ENCODE results near the gene ZDHHC7.

DNA sequence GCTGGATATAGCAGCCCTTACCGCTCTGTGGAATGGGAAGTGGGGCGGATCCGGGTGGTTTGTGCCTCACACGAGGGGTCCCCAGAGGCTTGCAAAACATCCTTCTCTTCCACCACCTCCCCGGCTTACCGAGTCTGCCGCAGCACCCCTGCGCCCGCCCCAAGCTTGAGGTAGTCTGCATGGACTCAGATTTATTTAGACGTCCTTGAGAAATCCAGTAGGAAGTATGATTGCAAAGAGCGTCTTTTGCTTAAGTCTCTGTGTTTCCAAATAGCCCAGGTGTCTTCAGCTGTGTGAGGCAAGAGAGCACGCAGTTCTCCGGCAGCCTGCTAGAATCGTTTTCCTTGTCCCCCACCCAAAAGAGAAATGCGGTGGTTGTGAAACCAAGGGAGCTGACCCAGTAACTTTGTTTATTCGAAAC lies 18.7 kb upstream of the ZDHHC7 start:
- TF ChIP-seq ZNF302 (tag by site-specific recombination; IDR thresholded peaks at IDR 0.05; ENCODE audit: low read depth) (no peak), ZNF121 (tag by site-specific recombination; IDR thresholded peaks at IDR 0.05) (no peak), WT1 (tag by site-specific recombination; IDR thresholded peaks at IDR 0.05) (no peak), ZNF610 (tag by site-specific recombination; IDR thresholded peaks at IDR 0.05; ENCODE audit: borderline replicate concordance) (no peak), ZNF837 (tag by site-specific recombination; IDR thresholded peaks at IDR 0.05) (no peak), ZBTB26 (tag by site-specific recombination; optimal IDR thresholded peaks at IDR 0.05) (no peak), ZBTB11 (tag by site-specific recombination; conservative IDR thresholded peaks at IDR 0.05; ENCODE audit: low read depth) (no peak), REST (tag by site-specific recombination; IDR thresholded peaks at IDR 0.05) (no peak)
- TF ChIP-seq, protein P1, sequence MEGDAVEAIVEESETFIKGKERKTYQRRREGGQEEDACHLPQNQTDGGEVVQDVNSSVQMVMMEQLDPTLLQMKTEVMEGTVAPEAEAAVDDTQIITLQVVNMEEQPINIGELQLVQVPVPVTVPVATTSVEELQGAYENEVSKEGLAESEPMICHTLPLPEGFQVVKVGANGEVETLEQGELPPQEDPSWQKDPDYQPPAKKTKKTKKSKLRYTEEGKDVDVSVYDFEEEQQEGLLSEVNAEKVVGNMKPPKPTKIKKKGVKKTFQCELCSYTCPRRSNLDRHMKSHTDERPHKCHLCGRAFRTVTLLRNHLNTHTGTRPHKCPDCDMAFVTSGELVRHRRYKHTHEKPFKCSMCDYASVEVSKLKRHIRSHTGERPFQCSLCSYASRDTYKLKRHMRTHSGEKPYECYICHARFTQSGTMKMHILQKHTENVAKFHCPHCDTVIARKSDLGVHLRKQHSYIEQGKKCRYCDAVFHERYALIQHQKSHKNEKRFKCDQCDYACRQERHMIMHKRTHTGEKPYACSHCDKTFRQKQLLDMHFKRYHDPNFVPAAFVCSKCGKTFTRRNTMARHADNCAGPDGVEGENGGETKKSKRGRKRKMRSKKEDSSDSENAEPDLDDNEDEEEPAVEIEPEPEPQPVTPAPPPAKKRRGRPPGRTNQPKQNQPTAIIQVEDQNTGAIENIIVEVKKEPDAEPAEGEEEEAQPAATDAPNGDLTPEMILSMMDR (tag by site-specific recombination; IDR thresholded peaks at IDR 0.05) = 0 out of 2 replicates have a peak, but pooled peaks have one; percentile 19
- TF ChIP-seq, protein P2, sequence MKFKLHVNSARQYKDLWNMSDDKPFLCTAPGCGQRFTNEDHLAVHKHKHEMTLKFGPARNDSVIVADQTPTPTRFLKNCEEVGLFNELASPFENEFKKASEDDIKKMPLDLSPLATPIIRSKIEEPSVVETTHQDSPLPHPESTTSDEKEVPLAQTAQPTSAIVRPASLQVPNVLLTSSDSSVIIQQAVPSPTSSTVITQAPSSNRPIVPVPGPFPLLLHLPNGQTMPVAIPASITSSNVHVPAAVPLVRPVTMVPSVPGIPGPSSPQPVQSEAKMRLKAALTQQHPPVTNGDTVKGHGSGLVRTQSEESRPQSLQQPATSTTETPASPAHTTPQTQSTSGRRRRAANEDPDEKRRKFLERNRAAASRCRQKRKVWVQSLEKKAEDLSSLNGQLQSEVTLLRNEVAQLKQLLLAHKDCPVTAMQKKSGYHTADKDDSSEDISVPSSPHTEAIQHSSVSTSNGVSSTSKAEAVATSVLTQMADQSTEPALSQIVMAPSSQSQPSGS (tag by site-specific recombination; IDR thresholded peaks at IDR 0.05; ENCODE audit: low read depth) = no peak

Measured in HEK293 (cell line).